RPMI7951 (cell line): Measurements from ENCODE around the gene UBA3. TPM values are rescaled to one million over a fixed set of nuclear protein-coding genes. Genes with fewer than 3 reads are reported as not detected.

Experiments used
- DNase-seq: peaks from one replicate; pipeline ENCODE4 v3.0.0-alpha.2; 2012; ENCODE audit warnings: low read depth
- total RNA-seq: library from RNA; depleted of rRNA; stranded (reverse); fragments of >200 nt; shearing (Covaris generic); gene quantifications from 2 replicates; pipeline ENCODE4 v1.2.3, GENCODE V29; 2014

The UBA3 gene
- total RNA-seq, 1 experiment from 2014 or later, result 127 TPM

- DNase-seq, result no peak
These were observed 19.4 kb upstream of the UBA3 start for GRCh38 chr3:69099576-69099975.

GRCh38 chr3:69097407-69098086 is 17.4 kb upstream of the UBA3 start:
- no peak for DNase-seq

DNA sequence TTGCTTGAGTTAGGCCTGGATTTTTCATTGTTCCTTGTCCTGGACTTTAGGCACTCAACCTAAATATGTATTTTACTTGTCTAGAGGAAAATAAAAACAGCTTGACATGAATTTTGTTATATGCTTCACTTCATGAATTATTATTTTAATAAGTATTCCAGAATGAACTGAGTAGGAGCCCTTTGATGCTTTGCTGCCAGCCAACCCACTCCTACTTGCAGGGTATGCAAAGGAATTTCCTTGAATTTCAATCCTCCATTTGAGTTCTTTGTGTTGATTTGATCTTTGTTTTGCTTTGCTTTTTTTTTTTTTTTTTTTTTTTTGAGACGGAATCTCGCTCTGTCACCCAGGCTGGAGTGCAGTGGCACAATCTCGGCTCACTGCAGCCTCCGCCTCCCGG is 16.1 kb upstream of the UBA3 start:
- DNase-seq, result no peak

DNA sequence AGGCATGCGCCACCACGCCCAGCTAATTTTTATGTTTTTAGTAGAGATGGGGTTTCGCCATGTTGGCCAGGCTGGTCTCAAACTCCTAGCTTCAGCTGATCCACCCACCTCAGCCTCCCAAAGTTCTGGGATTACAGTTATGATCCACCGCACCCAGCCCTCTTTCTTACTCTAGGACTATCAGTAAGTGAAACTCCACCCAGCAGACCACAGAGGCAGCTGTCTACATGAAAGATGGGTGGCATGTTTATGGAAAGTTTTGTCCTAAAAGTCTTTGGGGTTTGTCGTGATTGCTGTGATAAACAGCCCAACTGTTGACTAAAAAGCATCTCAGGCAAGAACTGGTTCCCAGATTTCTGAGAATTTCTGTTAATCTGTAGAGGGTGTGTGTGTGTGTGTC is 15.5 kb upstream of the UBA3 start:
- no peak for DNase-seq

DNA sequence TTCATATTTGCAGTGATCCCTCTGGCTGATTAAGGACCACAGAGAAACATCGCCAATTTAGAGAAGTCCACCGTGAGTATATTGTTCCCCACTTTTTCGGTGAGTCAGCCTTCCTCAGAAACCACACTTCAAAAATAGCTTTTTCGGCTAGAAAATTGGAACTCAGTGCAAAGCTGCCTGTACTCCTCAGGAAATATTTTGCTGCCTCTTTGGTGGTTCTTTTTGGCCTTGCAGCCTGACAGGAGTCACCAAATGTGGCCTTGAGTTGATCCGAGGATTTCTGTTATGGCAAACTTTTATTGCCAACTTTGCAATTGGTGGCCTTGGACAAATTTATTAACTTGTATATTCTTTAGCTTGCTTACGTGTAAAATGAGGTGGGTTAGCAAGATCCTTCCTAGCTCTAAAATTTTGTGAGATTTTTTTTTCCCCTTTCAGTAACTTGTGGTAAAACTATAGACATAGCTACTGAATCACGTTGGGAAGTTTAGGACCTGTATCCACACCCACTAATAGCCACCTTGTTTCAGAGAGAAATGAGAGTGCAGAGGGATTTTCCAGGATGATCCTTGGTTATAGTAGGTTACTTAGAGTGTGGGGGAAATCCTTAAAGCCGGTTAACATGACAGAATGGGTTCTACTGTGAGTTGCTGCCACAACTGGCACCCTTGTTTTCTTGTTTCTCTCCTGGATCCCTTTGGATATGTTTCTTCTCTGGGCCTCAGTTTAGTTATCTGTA is 14.5 kb upstream of the UBA3 start:
- peak; percentile 82 for DNase-seq

GRCh38 chr3:69092030-69092516 is 11.9 kb upstream of the UBA3 start:
- DNase-seq, result no peak

DNA sequence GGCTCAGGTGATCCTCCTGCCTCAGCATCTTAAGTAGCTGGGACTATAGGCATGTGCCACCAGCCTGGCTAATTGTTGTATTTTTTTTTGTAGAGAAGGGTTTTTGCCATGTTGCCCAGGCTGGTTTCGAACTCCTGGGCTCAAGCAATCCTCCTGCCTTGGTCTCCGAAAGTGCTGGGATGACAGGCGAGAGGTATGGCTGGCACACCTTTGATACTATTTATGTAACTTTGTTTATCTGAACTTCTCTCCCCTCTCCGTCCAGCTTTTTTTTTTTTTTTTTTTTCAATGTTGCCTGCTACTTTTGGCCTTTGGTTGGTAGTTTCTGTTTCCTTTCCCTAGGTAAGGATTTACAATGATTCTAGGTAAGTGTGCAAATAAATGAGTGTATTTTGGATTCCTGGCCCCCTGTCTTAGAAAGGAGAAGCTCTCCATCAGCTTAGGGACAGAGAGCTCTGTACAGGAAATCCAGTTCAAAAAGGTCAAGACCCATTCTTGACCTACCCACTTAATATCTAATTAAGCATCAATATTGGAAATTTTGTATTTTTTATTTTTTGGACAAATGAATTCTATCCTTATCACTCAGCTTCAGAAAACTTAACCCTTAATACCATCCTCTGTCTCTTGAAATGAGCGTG is 11.3 kb upstream of the UBA3 start:
- DNase-seq, result no peak

GRCh38 chr3:69090021-69090420 is 9.9 kb upstream of the UBA3 start:
- DNase-seq, result peak; percentile 63

DNA sequence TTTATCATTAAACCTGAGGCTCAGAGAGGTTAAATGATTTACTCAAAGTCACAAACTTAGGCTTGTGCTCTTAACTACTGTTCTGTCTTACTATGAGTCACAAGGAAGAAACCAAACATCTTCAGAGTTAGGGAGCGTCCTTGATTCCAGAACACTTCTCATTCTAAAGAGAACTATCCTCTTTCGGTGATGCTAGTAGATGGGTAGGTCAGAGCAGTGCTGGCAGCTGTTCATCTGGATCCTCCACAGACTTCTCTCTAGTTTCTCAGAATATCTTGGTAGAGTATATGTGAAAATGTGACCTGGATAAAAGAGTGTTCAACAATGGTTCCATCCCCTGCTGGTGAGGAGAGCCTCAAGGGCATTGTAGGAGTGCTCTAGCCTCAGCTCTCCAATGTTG is 7.9 kb upstream of the UBA3 start:
- DNase-seq, result peak; percentile 69

DNA sequence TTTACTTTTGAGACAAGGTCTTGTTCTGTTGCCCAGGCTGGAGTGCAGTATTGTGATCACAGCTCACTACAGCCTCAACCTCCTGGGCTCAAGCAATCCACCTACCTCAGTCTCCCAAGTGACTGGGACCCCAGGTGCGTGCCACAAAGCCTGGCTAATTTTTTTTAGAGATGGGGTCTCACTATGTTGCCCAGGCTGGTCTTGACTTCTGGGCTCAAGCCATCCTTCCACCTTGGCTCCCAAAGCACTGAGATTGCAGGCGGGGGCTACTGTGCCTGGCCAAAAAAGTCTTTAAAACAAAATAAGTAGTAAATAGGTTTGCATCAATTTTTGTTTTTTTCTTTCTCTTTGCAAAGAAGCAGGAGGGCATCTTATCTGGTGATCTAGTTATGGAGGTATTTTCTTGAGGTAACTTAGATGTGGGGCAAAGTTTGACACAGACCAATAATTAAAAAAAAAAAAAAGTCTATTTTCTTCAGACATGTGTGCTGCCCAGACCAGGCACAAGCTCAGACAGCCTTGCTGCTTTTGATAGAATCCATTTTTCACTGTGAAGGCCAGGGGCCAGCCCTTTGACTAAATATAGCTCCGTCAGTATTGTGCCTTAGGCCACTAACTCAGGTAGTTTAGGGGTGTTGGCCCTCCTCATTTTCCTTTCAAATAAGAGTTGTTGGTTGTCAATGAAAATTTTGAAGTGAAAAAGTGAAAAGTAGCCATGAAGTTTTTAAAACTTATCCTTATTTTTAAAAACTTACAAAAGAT is 7.0 kb upstream of the UBA3 start:
- DNase-seq, result no peak

DNA sequence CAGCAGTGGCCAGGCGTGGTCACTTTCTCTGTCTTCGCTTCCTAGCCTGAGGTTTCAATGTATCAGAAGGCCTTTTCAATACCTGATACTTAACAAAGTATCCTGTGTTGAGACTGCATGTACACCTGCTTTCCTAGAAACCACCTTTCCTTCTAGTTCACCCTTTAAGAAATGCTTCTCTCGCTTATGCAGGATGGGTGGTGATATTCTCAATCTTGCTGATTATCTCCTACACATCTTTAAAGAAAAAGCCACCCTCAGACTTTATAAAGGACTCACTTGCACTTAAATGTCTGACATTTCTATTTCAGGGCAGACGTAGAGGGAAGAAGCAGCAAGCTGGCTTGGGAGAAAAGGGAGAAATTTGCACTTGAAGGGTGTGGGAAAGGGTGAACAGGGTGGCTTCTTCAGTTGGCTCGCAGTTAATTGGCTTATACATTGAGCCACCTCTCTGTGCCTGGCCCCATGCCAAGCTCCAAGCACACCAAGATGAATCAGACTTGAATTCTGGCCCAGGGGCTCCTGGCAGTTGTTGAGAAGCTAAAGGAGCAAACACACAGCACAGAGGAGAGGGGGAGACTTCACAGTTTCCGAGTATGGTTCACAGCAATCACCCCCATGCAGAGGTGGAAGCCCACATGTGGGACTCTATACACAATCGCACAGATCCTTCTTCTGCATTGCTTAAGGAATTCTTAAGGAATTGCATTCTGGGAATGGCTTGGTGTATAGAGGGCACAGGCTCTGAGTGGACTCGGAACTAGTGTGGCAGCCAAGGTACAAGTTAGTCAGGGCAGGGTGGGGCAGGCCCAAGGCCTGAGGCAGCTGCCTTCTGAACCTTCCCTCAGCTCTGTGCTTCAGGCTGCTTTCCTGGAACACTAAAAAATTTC is 5.9 kb upstream of the UBA3 start:
- DNase-seq, result peak; percentile 97

DNA sequence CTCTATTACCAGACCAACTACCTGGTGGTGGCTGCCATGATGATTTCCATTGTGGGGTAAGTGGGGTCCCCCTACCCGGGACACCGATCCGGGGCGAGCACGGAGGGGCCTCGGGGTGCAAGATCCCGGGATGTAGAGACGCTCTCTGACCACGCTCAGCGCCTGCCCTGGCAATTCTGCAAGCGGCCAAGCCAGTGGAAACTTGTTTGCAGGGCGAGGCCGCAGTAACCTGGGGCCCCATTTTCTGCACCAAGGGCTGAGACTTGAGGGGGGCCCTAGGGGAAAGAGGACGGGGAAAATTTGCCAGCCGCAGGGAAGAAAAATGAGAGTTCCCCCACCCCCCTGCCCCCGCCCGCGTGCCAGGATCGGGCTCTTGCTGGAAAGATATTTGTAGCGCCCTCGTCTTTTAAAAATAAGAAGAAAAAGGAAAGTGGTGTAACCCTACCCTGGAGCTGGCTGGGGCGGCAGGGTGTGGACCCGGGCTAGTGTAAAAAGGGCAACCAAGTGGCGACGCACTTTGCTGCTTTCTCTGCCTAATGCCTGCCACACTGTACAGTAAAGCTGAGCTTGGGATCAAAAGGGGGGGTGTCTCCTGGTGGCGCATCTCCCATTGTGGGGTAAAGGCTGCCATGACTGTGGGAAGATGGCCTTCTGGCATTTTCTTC is 5.1 kb upstream of the UBA3 start:
- DNase-seq, result peak; percentile 30

- DNase-seq, result peak; percentile 95
These were observed 4.4 kb upstream of the UBA3 start, which contains the start of gene ARL6IP5 for GRCh38 chr3:69084326-69085167. ARL6IP5 (plus strand) TSS chr3:69084937; CDS start chr3:69085048, 111 bp downstream.

- peak; percentile 84 for DNase-seq
These were observed 2.6 kb upstream of the UBA3 start for GRCh38 chr3:69082805-69083204.

DNA sequence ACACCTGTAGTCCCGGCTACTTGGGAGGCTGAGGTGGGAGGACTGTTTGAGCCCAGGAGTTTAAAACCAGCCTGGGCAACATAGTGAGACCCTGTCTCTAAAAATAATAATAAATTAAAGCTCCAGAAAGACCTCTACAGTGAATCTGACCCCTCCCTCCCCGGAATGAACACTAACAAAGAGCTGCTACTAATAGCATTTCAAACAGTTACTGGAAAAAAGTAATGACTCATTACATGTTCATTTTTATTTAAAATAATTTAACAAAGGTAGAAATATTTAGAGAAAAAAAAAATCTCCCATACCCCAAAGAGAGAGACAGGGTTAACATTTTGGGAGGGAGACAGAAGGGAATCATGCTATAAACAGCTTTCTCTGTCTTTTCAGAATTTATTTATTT is 2.2 kb upstream of the UBA3 start:
- no peak for DNase-seq

- peak; percentile 72 for DNase-seq
These were observed 1.6 kb upstream of the UBA3 start for GRCh38 chr3:69081583-69082262.

DNA sequence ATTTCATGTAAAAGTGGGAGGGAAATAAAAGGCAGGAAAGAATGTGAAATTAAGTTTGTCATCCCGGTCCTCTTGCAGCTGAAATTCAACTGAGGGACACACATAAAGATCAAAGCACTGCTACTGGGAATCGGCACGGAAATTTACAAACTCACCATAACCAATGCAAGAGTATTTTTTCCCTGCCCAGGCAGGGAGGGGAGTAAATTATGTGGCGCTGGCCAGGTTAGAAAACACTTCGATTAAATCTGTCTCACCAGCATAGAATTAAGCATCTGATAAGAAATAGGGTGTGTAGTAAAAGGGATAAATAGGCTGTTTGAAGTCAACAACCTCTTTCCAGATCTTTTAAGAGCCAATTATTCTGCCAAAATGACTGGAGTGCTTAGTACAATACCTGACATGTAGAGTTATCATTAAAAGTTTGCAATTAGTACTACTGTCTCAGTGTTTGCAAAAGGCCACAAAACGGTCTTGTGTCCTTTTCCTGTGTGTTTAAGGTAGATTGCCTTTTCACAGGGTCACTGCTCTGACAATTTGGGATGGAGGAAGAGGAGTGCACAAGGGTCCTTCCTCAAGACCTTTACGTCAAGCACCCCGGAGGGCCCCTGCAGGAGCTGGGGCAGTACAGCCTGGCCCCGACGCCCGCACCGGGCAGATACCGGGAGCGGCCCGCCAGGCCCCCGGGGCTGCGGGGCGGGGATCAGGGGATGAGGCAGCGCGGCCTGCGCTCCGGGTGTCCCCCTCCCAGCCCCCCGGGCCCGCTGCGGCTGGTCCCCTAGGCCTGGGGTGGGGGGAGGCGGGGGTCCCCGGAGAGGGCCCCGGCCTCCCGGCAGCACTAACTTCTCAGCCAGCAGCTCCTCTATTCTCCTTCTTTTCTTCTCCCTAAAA is 651 bp downstream of the UBA3 start:
- DNase-seq, result peak; percentile 10

DNA sequence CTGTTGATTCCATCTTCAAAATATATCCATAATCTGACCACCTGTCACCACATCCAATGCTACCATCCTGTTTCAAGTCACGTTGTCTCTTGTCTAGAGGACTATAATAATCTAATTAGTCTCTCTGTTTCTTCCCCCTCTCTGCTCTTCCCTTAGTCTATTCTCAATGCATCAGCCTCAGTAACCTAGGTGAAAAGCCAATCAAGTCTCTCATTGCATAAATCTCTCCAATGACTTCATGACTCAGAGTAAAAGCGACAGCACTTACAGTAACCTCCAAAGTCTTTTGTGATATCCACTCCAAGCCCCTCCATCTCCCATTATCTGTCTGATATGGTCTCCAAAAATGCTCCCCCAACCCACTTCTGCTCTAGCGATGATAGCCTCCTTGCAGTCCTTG is 7.2 kb downstream of the UBA3 start:
- no peak for DNase-seq
